ENCODE results near the gene AMDHD2.

GRCh38 chr16:2483939-2484897 is 36.0 kb upstream of the AMDHD2 start:
- TF ChIP-seq YY1 (IDR thresholded peaks at IDR 0.05; ENCODE audit: insufficient read depth, insufficient read length), result no peak
- no peak for TF ChIP-seq SUZ12 (IDR thresholded peaks at IDR 0.05; ENCODE audit: extremely low read depth, insufficient read depth, insufficient read length)
- TF ChIP-seq ZNF274 (IDR thresholded peaks at IDR 0.05; ENCODE audit: low read depth, low read length), result no peak
